T-helper 2 cell treated with Interferon-gamma antibody and Interleukin-4, amounts not matched to agents 100 ng/mL and 5 ng/mL, for 36 hours (primary cell): ENCODE measurements around the gene NTMT1. TPM values are rescaled to one million over a fixed set of nuclear protein-coding genes. Genes with fewer than 3 reads are reported as not detected.
"Not testable (repeated sequence)": the region's sequence is repeated elsewhere in the genome, so short reads cannot be mapped to it uniquely, and the experiment has no call there.

ENCODE experiments used
- intact Hi-C: fragments of 100-400 bp; cut with micrococcal nuclease; formaldehyde crosslinking; loops from one replicate; pipeline ENCODE4 v1.15.1; 2023
- total RNA-seq: library from RNA; stranded (reverse); gene quantifications from 2 replicates; pipeline ENCODE4 v1.2.3, GENCODE V29; 2022

NTMT1 gene
- total RNA-seq, 1 donor from 2014 or later = 38.6 TPM

DNA sequence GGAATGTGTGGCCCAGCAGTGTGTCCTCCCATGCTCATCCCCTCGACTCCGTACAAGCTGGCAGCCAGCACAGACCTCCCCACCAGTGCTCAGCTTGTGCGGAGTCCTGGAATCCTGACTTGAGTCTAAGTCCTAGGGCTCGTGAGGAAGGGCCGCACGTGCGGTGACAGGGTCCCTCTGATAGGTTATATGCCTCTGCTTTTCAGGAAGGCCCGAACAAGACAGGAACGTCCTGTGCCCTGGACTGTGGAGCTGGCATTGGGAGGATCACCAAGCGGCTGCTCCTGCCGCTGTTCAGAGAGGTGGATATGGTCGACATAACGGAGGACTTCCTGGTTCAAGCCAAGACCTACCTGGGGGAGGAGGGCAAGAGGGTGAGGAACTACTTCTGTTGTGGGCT is 7.9 kb downstream of the NTMT1 start:
- intact Hi-C loops = no loop called here

DNA sequence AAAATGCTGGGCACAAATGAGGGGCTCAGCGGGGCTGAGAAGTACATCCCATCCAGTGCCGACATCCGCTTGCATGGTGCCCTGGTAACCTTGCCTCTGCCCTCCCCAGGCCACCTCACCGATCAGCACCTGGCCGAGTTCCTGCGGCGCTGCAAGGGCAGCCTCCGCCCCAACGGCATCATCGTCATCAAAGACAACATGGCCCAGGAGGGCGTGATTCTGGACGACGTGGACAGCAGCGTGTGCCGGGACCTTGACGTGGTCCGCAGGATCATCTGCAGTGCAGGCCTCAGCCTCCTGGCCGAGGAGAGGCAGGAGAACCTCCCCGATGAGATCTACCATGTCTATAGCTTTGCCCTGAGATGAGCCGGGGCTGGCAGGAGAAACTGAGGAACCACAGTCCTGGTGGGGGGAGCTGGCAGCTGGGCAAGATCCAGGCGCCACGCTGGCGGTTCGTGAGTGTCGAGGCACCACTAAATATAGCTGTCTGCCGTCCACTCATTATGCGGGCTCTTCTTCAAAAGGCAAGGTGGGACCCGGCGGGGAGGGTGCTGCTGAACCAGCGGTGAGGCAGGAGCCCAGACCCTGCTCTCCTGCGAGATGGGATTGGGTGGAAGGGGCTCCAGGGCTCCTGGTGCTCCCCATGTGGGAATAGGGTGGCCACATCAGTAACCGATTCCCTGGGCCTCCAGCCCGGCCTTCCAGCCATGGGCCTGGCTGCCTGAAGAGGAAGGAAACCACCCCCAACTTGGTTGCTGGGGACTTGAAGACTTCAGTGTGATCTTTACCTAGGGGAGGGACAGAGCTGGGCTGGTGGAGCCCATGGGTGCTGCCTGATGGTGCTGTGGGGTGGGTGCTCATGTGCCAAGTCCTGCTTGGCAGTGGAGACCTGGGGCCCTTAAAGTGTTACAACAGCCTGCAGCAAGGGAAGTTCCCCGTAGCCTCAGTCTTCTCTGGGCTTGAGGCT is 9.4 kb downstream of the NTMT1 start:
- intact Hi-C loops = no loop called here

DNA sequence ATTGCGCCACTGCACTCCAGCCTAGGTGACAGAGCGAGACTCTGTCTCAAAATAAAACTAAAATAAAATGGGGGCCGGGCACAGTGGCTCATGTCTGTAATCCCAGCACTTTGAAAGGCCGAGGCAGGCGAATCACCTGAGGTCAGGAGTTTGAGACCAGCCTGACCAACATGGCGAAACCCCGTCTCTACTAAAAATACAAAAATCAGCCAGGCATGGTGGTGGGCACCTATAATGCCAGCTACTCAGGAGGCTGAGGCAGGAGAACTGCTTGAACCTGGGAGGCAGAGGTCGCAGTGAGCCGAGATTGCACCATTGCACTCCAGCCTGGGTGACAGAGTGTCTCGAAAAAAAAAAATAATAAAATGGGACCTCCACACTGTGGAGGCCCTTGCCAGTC is 10.4 kb downstream of the NTMT1 start:
- intact Hi-C loops = not testable (repeated sequence)

DNA sequence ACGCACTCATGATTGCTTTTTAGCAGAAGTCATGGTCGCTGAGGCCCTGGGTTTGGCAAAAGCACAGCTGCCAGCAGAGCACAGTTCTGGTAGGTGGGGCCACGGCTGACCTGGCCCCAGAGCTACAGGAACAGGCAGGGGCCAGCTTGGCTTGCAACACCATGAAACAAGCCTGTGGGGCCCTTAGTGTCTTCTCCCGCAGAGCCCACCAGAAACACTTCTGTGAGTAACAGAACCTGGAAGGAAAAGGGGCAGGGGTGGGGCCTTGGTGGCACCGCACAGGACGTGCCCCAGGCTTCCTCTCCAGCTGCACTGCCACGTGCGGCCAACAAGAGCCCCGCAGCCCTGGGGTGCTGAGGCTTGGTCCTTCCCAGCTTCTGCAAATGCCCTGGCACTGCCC is 11.1 kb downstream of the NTMT1 start:
- intact Hi-C loops = no loop called here

DNA sequence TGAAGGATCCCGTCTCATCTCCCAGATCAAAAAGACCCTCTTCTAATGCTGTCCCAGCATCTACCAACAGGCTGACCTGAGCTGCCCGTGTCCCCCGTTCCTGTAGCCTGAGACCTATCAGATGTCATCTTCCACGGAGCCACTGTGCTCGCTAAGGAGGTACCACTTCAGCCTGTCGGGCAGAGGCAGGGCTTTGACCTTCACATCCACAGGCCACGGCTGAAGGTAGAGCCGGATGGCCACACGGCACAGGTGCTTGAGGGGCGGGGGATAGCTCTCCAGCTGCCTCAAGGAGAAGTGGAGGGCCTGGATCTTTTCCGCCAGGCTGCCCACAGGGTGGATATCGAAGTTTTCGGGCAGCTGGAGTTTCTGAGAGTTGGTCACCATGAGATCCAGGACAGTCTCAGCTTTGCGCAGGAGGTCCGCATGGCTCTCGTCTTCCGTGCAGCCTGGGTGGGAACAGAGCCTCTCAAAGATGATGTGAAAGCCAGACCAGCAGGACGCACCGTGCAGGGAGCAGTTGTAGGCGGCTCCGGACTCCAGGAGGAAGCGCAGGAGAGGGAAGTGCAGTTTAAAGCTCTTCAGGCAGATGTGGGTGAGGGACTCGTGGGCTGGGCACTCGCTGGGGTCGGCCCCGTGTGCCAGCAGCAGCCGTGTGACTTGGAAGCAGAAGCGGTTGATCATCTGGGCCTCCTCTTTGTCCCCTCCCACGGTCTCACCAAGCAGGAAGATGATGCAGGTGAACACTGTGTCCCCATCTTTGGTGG is 11.9 kb downstream of the NTMT1 start:
- intact Hi-C loops = no loop called here

DNA sequence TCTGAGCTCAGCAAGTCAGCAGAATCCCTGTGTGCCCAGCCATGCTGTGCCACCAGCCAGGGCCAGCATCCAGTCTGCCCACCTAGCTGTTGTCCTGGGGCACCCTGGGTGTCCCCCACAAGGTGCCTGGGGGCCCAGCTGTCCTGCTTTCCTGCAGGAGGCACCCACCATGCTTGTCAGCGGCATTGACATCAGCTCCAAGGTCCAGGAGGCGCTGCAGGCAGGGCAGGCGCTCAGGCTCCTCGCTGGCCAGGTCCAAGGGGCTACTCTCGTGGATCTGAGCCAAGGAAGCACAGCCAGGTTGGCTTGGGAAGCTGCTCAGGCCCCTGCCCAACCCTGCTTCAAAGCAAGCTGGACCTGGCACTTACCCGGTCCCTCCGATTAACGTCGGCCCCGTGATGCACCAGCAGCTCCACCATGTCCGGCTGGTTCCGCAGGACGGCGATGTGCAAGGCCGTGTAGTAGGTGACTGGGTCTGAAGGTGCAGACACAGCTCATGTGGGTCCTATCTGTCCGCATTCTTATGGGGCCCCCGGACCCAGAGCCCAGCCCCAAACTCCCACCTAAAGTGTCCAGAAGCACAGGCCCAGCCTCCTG is 13.2 kb downstream of the NTMT1 start:
- intact Hi-C loops = no loop called here

DNA sequence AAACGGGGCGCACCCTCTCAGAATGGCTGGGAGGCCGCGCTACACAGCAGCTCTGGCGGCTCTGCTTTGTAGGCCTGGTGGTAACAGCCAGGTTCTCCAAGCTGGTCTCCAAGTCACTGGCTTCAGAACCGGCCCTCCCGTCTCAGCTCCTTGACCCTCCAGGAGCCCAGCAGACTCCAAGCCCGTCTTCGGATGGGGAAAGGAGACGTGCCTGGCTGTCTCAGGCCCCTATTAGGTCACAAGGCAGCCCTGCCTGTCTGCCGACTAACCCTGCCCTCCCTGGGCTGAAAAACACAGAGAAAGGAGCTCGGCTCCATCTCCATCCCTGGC is 13.8 kb downstream of the NTMT1 start:
- intact Hi-C loops = loop anchor here (5.0 kb wide), 2 partner anchors 98 to 163 kb away; partner anchors contain the start of gene TOR1B

DNA sequence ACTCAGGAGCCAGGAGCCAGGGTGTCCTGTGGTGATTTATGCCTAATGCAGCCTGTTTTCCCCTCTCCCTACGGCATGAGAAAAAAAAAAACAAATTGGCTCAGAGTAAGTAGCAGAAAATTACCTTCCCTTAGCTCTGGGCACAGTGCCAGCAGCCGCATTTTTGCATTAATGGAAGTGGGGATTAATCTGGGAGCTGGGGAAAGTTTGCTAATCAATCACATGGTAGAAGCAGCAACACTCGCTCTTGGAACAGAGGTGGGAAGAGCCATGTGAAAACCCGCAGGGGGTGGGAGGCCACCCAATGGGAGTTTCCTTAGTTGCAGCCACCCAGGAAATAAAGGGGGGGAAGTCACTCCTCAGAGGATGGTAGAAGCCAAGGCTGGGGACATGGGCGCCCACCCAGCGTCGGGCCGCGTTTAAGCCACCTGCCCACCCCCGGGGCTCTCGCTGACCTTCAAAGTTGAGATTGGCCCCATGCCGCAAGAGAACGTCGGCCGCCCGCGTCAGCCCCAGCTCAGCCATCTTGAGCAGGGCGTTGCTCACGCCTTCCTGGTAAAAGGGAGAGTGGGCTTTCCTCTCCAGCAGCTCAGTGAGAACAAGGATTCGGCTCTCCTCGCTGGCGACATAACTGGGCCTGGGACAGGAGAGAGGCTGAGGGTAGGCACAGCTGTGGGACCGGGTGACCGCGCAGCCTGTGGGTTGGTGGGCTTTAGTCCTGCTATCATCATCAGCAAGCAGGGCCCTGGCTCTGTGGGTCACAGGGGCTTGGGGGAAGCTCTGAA is 14.3 kb downstream of the NTMT1 start:
- intact Hi-C loops = loop anchor here (5.0 kb wide), 2 partner anchors 97 to 162 kb away; partner anchors contain the start of gene TOR1B

DNA sequence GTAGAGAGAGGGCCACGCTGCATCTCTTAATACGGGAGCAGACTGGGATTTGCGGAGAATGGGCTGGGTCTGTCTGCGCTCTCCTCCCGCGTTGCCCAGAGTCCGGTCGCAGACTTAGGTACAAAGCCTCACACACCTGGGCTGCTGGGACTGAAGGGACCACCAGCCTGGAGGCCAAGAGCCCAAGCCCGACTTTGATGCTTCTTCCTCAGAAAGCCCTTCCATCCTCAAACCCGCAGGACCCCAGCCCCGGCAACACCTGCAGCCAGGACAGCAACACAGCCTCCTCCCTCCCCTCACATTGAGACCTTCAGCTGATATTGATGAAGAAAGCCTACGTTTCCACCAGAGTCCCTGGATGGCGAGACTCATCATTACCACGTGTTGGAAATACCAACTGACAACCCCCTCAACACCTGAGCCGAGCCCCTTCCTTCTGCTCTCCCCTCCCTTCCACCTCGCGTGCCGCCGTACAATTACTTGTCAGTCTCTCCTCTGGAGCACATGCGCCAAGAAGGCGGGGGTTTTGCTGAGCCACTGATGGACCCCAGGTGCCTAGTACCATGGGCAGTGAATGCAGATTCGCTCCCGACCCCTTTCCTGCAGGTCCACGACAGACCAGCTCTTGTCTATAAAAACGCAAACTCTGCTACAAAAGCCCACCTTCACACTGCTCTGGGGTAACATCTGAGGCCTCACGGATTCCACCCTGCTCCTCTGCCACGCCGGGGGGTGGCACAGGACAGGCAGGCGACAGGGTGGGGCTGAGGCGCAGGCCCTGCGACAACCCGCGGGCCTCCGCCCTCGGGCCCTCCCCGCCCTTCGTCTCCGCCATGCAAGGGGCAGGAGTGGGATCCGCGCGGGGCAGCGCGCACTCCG is 15.1 kb downstream of the NTMT1 start:
- intact Hi-C loops = loop anchor here (5.0 kb wide), 2 partner anchors 96 to 161 kb away; partner anchors contain the start of gene TOR1B

DNA sequence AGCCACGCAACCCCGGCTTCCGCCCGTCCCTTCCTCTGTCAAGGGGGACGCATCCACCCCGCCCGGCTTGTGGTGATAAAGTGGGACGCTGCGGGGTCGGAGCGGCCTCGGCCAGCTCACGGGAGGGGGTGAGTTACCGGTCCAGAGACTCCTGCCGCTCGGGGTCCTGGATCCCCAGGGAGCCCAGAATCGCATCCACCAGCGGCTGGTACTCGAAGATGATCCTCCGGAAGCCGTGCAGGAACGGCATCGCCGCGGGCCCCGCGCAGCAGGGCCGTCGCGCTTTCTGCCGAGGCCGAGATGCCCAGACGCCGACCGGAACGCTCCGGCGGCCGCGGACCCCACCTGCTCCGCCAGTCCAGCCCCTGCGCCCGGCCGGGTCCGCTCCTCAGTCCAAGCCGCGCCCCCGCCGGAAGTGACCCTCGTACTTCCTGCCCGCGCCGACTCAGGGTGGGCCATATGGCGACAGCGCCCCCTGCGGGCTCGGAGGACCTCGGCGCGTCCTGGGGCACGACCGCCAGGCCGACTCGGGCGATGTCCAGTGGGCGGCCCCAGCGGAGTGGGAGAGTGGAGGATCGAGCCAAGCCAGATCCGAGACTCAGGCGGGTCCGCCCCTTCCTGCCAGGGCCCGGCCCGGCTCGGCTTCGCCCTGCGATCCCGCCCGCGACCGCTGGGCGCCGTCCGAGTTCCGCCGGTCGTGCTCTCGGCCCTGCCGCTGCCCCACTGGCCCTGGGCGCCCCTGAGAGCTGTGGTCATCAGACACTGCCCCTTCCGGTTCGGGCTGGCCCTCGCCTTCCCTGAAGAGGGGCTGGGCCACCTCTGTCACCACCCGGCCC is 16.0 kb downstream of the NTMT1 start, which contains the start of gene ASB6:
Gene ASB6, minus strand, starts transcription at position 402 of the 836 bp plus-strand sequence. Its CDS starts 152 bp downstream, at position 250.
- intact Hi-C loops = loop anchor here (1.0 to 5.0 kb wide), 4 partner anchors 16 to 160 kb away; partner anchors contain the start of genes NTMT1 and TOR1B

DNA sequence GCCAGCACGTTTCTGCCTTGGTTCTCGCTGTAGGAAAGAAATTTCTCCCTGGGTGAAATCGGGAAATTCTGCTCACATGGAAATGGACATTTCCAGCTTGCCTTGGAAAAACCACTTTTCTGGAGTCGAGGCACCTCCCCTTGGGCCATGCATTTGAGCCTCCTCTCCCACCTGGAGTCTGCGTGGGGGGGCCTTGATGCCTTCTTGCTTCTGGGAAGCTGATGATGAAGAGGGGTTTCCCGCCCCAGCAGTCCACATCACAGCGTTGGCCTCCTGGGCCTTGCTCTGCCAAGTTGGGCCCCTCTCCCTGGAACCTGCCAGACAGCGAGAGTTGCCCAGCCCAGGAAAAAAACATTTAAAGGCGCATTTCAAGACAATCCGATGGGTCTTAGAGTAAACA is 17.7 kb downstream of the NTMT1 start:
- intact Hi-C loops = loop anchor here (5.0 kb wide), 2 partner anchors 94 to 159 kb away; partner anchors contain the start of gene TOR1B

DNA sequence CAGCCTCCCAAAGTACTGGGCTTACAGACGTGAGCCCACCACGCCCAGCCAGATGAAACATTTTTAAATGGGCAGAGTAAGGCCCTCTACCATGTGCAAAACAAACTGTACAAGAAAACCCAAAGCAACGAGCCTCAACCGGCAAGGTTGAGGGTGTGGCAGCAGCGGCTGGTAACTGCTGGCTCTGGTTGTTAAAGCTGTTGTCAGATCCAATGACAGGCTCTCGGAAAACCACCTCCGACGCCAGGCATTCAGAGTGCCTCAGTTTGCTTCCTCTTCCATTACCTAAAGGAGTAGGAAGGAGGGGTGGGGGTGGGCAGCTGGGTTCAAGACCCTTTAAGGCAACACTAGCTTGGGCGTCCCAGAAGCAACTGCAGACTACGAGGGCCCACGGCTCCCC is 18.4 kb downstream of the NTMT1 start:
- intact Hi-C loops = loop anchor here (5.0 kb wide), 2 partner anchors 93 to 158 kb away; partner anchors contain the start of gene TOR1B

DNA sequence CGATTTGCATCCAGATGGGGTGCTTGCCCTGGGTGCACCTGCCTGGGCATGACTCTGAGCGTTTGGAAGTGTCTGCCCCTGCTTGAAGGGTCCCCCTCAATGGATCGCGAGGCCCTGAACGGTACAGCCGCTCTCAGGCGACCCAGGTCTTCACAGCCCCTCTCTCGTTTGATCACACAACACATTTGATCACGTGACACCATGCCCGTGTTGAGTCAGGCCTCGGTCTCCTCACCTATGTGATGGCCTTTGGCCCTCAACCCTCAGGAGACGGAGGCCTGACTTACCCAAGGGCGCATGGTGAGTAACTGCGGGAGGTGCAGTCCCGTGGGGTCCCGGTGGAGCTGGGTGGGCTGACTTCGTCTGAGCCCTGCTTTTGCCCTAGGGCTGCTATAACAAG is 18.9 kb downstream of the NTMT1 start:
- intact Hi-C loops = loop anchor here (5.0 kb wide), 2 partner anchors 92 to 157 kb away; partner anchors contain the start of gene TOR1B

DNA sequence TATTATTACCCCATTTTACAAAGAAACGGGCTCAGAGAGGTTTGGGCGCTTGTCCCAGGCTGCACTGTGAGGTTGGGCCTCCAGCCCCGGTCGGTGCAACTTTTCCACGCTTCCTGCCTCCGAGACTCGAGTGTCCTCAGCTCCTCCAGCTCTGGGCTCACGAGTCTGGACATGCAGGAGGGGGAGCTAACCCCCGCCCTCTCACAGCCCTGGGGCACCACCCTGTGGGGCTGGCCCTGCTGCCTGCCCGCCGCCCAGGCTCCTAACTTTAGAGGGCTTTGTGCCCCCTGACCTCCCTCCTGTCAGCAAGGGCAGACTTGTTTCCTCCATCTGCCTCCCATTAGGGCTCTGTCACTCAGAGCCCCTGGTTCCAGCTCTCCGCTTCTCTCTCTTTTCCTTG is 20.3 kb downstream of the NTMT1 start:
- intact Hi-C loops = no loop called here

DNA sequence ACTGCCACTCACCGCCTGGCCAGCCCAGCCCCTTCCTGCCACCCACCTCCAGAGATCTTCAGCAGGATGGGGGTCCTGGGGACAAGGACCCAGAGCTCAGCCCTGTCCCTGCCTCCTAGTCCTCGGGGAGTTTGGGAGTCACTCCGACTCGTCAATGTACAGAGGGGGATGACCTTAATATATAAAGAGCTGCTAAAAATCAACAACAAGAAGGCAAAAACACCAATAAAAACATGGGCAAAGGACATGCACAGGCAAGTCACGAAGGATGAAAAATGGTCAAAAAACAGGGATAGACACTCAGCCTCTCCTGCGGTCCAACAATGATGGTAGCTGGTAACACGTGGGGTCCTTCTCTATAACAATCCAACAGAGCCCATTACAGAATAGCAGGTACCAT is 20.7 kb downstream of the NTMT1 start:
- intact Hi-C loops = no loop called here

DNA sequence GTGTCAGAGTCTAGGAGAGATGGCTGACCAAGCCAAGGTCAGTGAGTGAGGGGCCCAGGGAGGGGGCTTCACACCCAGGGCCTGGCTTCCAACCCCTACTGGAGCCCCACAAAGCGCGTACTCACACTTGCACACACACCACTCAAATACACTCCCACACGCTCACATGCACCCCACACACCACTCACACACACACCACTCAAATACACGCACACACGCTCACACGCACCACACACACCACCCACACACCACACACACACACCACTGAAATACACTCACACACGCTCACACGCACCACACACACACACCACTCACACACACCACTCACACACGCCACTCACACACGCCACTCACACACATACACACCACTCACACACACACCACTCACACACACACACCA is 21.7 kb downstream of the NTMT1 start:
- intact Hi-C loops = no loop called here

DNA sequence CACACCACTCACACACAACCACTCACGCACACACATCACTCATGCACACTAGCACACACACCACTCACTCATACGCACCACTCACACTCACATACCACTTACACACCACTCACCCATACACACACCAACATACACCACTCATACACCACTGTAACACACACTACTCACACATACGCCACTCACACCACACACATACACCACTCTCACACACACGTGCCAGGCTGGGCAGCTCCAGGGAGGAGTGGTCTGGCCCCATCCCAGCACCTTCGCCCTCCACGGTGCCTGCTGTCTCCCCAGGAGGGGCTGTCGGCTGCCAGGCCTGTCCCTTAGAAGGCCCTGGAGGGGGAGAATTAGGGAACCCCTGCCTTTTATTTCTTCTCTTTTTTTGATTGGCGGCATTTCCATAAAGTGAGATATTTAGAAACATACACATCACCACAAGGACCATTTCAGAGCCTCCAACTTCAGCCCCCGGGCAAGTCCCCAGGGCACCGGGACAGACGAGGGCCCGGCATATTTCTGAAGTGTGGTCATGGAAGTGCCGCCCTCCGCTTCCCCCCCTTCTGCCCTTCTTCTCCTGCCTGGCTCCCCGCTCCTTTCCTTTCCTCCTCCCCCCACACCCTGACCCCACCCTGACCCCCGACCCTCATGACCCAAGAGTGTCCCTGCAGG is 22.3 kb downstream of the NTMT1 start:
- intact Hi-C loops = no loop called here

DNA sequence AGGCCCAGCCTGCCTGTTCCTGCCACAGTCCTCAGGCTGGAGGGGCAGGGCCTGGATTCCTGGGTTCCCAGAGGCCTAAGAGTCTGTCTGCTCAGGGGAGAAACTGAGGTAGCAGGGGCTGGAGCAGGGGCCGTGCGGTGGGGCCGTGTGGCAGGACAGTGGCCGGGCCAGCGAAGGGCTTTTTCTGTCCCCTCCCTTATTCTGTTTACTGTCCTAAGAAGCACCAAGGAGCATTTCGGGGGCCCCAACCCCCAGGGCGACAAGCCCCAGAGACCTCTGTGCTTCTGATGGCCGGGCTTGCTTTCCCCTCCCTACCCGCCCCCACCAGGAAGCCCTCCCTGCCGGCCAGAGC is 22.8 kb downstream of the NTMT1 start:
- intact Hi-C loops = no loop called here
